H1 (cell line): Measurements from ENCODE around the gene EDEM2. TPM values are rescaled to one million over a fixed set of nuclear protein-coding genes. Genes with fewer than 3 reads are reported as not detected.

Experiments
- CTCF ChIA-PET: fragments of 300-600 bp; sonication (Branson Sonifier 250); formaldehyde crosslinking; loops from one replicate; lab custom pipeline; 2021; ENCODE audit not compliant: partially characterized antibody; lab: Charles Lee
- POLR2A ChIA-PET: fragments of 300-600 bp; sonication (Branson Sonifier 250); formaldehyde crosslinking; loops from one replicate; lab custom pipeline; 2021; ENCODE audit warnings: inconsistent platforms; ENCODE audit not compliant: partially characterized antibody; lab: Charles Lee
- DNase-seq, 2 experiments: peaks; one replicate each; pipeline versions ENCODE4 v3.0.0 to v3.0.0-alpha.2; 2010 to 2022; ENCODE audit warnings: low spot score in 2 of 2, low read depth in 1 of 2, mixed read lengths in 1 of 2
- FAIRE-seq: peaks from 2 replicates; lab custom pipeline; 2011; peaks lifted over from hg19 to GRCh38; lab: Jason Lieb, UNC
- H2AFZ ChIP-seq: 2 replicates; pipeline ENCODE4 v1.8.1; 2012; ENCODE audit warnings: low read length, inconsistent platforms
- H2AK5ac ChIP-seq: 2 replicates; pipeline ENCODE4 v1.6.1; 2013; ENCODE audit warnings: low read depth, low read length
- H2BK120ac ChIP-seq: replicated peaks from 2 replicates; pipeline ENCODE3; 2013; ENCODE audit warnings: low read depth, low read length, inconsistent platforms
- H2BK12ac ChIP-seq: 2 replicates; pipeline ENCODE4 v1.6.1; 2013; ENCODE audit warnings: low read depth, low read length
- H2BK15ac ChIP-seq: 2 replicates; pipeline ENCODE4 v1.6.1; 2013; ENCODE audit warnings: low read length
- H2BK20ac ChIP-seq: 2 replicates; pipeline ENCODE4 v1.6.1; 2013; ENCODE audit warnings: low read length
- H2BK5ac ChIP-seq: 2 replicates; pipeline ENCODE4 v1.6.1; 2013; ENCODE audit warnings: low read depth, low read length
- H3K14ac ChIP-seq: 2 replicates; pipeline ENCODE4 v1.6.1; 2013; ENCODE audit warnings: inconsistent platforms; ENCODE audit not compliant: insufficient read length
- H3K18ac ChIP-seq: 2 replicates; pipeline ENCODE4 v1.6.1; 2013; ENCODE audit warnings: low read length; ENCODE audit errors: extremely low read depth
- H3K23ac ChIP-seq: 2 replicates; pipeline ENCODE4 v1.6.1; 2013; ENCODE audit warnings: inconsistent platforms; ENCODE audit not compliant: insufficient read length
- H3K23me2 ChIP-seq: 2 replicates; pipeline ENCODE4 v1.6.1; 2013; ENCODE audit warnings: low read depth, low read length
- H3K27ac ChIP-seq: 2 replicates; pipeline ENCODE4 v1.6.1; 2011; ENCODE audit warnings: low read depth, low read length, inconsistent platforms
- H3K27me3 ChIP-seq, 4 experiments: replicated peaks in 1 of 4; 1 replicate in 1 of 4; 2 replicates in 3 of 4; pipeline versions ENCODE4 v1.6.1 to v1.8.1; 2011 to 2013; ENCODE audit warnings: low read length in 3 of 4, mild to moderate bottlenecking in 3 of 4, inconsistent platforms in 2 of 4, mixed read lengths in 2 of 4, moderate library complexity in 1 of 4; ENCODE audit not compliant: control insufficient read depth in 3 of 4, insufficient read depth in 3 of 4; ENCODE audit errors: extremely low read depth in 1 of 4
- H3K36me3 ChIP-seq, 4 experiments: 2 replicates each; pipeline versions ENCODE4 v1.6.1 to v1.8.1; 2011 to 2013; ENCODE audit warnings: mild to moderate bottlenecking in 4 of 4, low read length in 3 of 4, moderate library complexity in 2 of 4, control low read depth in 1 of 4, inconsistent platforms in 1 of 4; ENCODE audit not compliant: insufficient read depth in 4 of 4, control insufficient read depth in 2 of 4
- H3K4ac ChIP-seq: replicated peaks from 2 replicates; pipeline ENCODE3; 2013; ENCODE audit warnings: low read length, low read depth, mixed read lengths, inconsistent platforms; ENCODE audit not compliant: insufficient read length
- H3K4me1 ChIP-seq, 4 experiments: replicated peaks in 1 of 4; 1 replicate in 1 of 4; 2 replicates in 3 of 4; pipeline versions ENCODE4 v1.6.1 to v1.8.1; 2011 to 2013; ENCODE audit warnings: low read length in 3 of 4, inconsistent platforms in 2 of 4, mixed read lengths in 1 of 4; ENCODE audit not compliant: insufficient read depth in 4 of 4, control insufficient read depth in 3 of 4
- H3K4me2 ChIP-seq, 2 experiments: 2 replicates each; pipeline versions ENCODE4 v1.6.1 to v1.8.1; 2011 to 2013; ENCODE audit warnings: low read depth in 2 of 2, low read length in 2 of 2, control low read depth in 1 of 2, inconsistent platforms in 1 of 2, mild to moderate bottlenecking in 1 of 2; ENCODE audit not compliant: insufficient read depth in 1 of 2
- H3K4me3 ChIP-seq, 4 experiments: fragments of 200-600, 300-600 bp in 1 of 4; sonication (generic), shearing (Covaris generic), sonication (Bioruptor Twin) in 1 of 4; 2 replicates each; pipeline versions ENCODE4 v1.5.1 to v1.8.1; 2011 to 2016; ENCODE audit warnings: low read length in 4 of 4, low read depth in 3 of 4, control low read depth in 2 of 4, inconsistent platforms in 2 of 4, mild to moderate bottlenecking in 2 of 4, mixed read lengths in 1 of 4, moderate library complexity in 1 of 4; ENCODE audit not compliant: insufficient read depth in 2 of 4; ENCODE audit errors: extremely low read depth in 1 of 4
- H3K56ac ChIP-seq: replicated peaks from 2 replicates; pipeline ENCODE3; 2013; ENCODE audit warnings: low read depth, mild to moderate bottlenecking, mixed read lengths, low read length, inconsistent platforms; ENCODE audit not compliant: insufficient read length
- H3K79me1 ChIP-seq: 2 replicates; pipeline ENCODE4 v1.6.1; 2013; ENCODE audit warnings: low read depth, low read length, control low read depth
- H3K79me2 ChIP-seq, 2 experiments: 2 replicates each; pipeline versions ENCODE4 v1.6.1 to v1.8.1; 2012 to 2013; ENCODE audit warnings: low read length in 2 of 2, mild to moderate bottlenecking in 2 of 2, inconsistent platforms in 1 of 2; ENCODE audit not compliant: insufficient read depth in 2 of 2, control insufficient read depth in 1 of 2
- H3K9ac ChIP-seq, 4 experiments: replicated peaks in 1 of 4; 1 replicate in 1 of 4; 2 replicates in 3 of 4; pipeline versions ENCODE4 v1.6.1 to v1.8.1; 2011 to 2013; ENCODE audit warnings: low read depth in 3 of 4, low read length in 3 of 4, control low read depth in 2 of 4, mild to moderate bottlenecking in 2 of 4, moderate library complexity in 2 of 4, inconsistent platforms in 1 of 4; ENCODE audit errors: extremely low read depth in 1 of 4
- H3K9me3 ChIP-seq, 2 experiments: 2 replicates each; pipeline versions ENCODE4 v1.6.1 to v1.8.1; 2012 to 2013; ENCODE audit warnings: mild to moderate bottlenecking in 2 of 2, moderate library complexity in 2 of 2, control low read depth in 1 of 2, inconsistent platforms in 1 of 2, low read depth in 1 of 2, low read length in 1 of 2, mixed read lengths in 1 of 2; ENCODE audit not compliant: insufficient read depth in 2 of 2
- H4K20me1 ChIP-seq, 2 experiments: replicated peaks in 1 of 2; 2 replicates each; pipeline versions ENCODE3 to v1.8.1; 2011 to 2013; ENCODE audit warnings: inconsistent platforms in 2 of 2, low read length in 2 of 2, mild to moderate bottlenecking in 1 of 2; ENCODE audit not compliant: insufficient read depth in 2 of 2, control insufficient read depth in 1 of 2
- H4K5ac ChIP-seq: 2 replicates; pipeline ENCODE4 v1.6.1; 2013; ENCODE audit warnings: low read length, low read depth, mixed read lengths, inconsistent platforms; ENCODE audit not compliant: insufficient read length
- H4K8ac ChIP-seq: 2 replicates; pipeline ENCODE4 v1.8.0; 2013; ENCODE audit warnings: mild to moderate bottlenecking, moderate library complexity, low read length, inconsistent platforms; ENCODE audit not compliant: insufficient read depth; ENCODE audit errors: extremely low read depth
- H4K91ac ChIP-seq: replicated peaks from 2 replicates; pipeline ENCODE3; 2013; ENCODE audit warnings: low read length, mixed read lengths, inconsistent platforms; ENCODE audit not compliant: insufficient read length
- ASH2L ChIP-seq: fragments of 200-600, 300-600 bp; sonication (generic); IDR thresholded peaks from one replicate; pipeline ENCODE4 v1.7.1; 2017; ENCODE audit warnings: low read length
- JUN ChIP-seq: IDR thresholded peaks from 2 replicates; pipeline ENCODE4 v1.6.1; 2011; ENCODE audit warnings: low read depth, mild to moderate bottlenecking, improper control_type of control experiment, low read length
- JUND ChIP-seq: IDR thresholded peaks from 2 replicates; pipeline ENCODE4 v1.6.1; 2011; ENCODE audit warnings: mild to moderate bottlenecking, improper control_type of control experiment, low read length
- KDM5A ChIP-seq: fragments of 200-600 bp; IDR thresholded peaks from 2 replicates; pipeline ENCODE4 v1.7.1; 2012; ENCODE audit warnings: mild to moderate bottlenecking, low read length, inconsistent platforms, mixed read lengths
- MAFK ChIP-seq: IDR thresholded peaks from 2 replicates; pipeline ENCODE4 v1.6.1; 2012; ENCODE audit warnings: low read depth, mild to moderate bottlenecking, improper control_type of control experiment, low read length
- PHF8 ChIP-seq: fragments of 200-600 bp; sonication (generic); conservative IDR thresholded peaks from 2 replicates; pipeline ENCODE4 v1.7.1; 2012; ENCODE audit warnings: low read depth, mild to moderate bottlenecking, inconsistent platforms, low read length, moderate library complexity
- POU5F1 ChIP-seq: IDR thresholded peaks from 2 replicates; pipeline ENCODE4 v1.6.1; 2011; ENCODE audit warnings: low read depth, mild to moderate bottlenecking, low read length, moderate library complexity
- RAD21 ChIP-seq, 2 experiments: IDR thresholded peaks in 1 of 2; conservative IDR thresholded peaks in 1 of 2; 2 replicates each; pipeline ENCODE4 v1.6.1; 2011; ENCODE audit warnings: low read depth in 2 of 2, low read length in 2 of 2, improper control_type of control experiment in 1 of 2, inconsistent platforms in 1 of 2, mild to moderate bottlenecking in 1 of 2, moderate library complexity in 1 of 2
- RBBP5 ChIP-seq: IDR thresholded peaks from 2 replicates; pipeline ENCODE4 v1.7.1; 2012; ENCODE audit warnings: low read depth, mild to moderate bottlenecking, inconsistent platforms, low read length, moderate library complexity, borderline replicate concordance
- RXRA ChIP-seq: IDR thresholded peaks from 2 replicates; pipeline ENCODE4 v1.6.1; 2011; ENCODE audit warnings: low read depth, mild to moderate bottlenecking, low read length, moderate library complexity; ENCODE audit not compliant: insufficient read depth
- SIN3A ChIP-seq, 2 experiments: IDR thresholded peaks in 1 of 2; conservative IDR thresholded peaks in 1 of 2; 2 replicates each; pipeline ENCODE4 v1.6.1; 2011 to 2012; ENCODE audit warnings: low read length in 2 of 2, improper control_type of control experiment in 1 of 2, low read depth in 1 of 2, mild to moderate bottlenecking in 1 of 2
- SIX5 ChIP-seq: IDR thresholded peaks from 2 replicates; pipeline ENCODE4 v1.6.1; 2011; ENCODE audit warnings: mild to moderate bottlenecking, low read depth, low read length
- SP1 ChIP-seq: IDR thresholded peaks from 2 replicates; pipeline ENCODE4 v1.6.1; 2011; ENCODE audit warnings: low read depth, low read length
- WGBS, 2 experiments: shearing (Covaris generic) in 1 of 2; methylation state at CpG; one replicate each; pipeline versions ENCODE4 v1.1.6 to v1.1.7; 2013 to 2015; ENCODE audit warnings: low lambda C conversion rate in 2 of 2, mixed read lengths in 2 of 2, inconsistent platforms in 1 of 2, low coverage in 1 of 2, missing lambda C conversion rate in 1 of 2; ENCODE audit not compliant: insufficient replicate concordance in 2 of 2, insufficient coverage in 1 of 2, insufficient read length in 1 of 2; ENCODE audit errors: extremely low coverage in 1 of 2, missing lambda C conversion rate in 1 of 2; 5-methylcytosine and 5-hydroxymethylcytosine counted together
- polyA plus RNA-seq, 7 experiments: library from polyadenylated mRNA; depleted of rRNA in 3 of 7; stranded (reverse) in 5 of 7; unstranded in 2 of 7; fragments of >200 nt in 5 of 7; fragments of 200-250 nt in 2 of 7; gene quantifications; 1 replicate in 5 of 7; 2 replicates in 1 of 7; 4 replicates in 1 of 7; pipeline versions ENCODE4 v1.2.1 to v1.2.3, GENCODE V29; 2011 to 2013; ENCODE audit warnings: missing spikeins in 2 of 7, mixed read lengths in 2 of 7
- total RNA-seq: library from RNA; stranded (reverse); fragmentation: NEBNext Ultra II Directional; extraction: Animal tissue kit (Norgen Biotek cat#: 25700); gene quantifications from 2 replicates; pipeline ENCODE4 v1.2.1, GENCODE V29; 2021
- TF ChIP-seq, protein P1 (sequence below): IDR thresholded peaks from 2 replicates; pipeline ENCODE4 v1.6.1; 2011; ENCODE audit warnings: low read depth, mild to moderate bottlenecking, low read length; ENCODE audit not compliant: insufficient read depth

The EDEM2 gene
- total and polyA plus RNA-seq, 2 of the 8 experiments (the other 6 are each of a cell fraction or from before 2014, with no cell fraction given), result 15.2 to 19.6 TPM

DNA sequence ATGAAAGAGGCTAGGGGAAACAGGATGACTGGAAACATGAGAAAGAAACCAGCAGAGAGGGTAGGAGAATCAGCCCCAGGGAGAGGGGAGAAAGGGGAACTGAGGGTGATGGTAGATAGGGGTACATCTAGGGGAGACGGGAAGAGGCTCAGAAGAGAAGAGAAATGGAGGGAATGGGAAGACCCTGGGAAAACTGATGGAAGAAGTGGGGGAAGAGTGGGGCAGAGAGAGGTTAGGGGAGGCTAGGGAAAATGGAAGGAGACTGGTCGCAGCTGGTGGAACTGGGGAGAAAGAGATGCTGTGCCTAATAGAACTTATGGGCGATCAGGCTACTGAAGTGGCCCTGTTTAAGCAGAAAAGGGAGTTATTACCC lies 25.3 kb upstream of the EDEM2 start:
- Histone ChIP-seq H2BK120ac (no peak overlapping the region), H3K23me2 (peaks cover 6% of the 10 kb centered on the region; the same call in 1 of the 2 replicates), H3K4ac (no peak overlapping the region), H3K18ac (peak overlapping the region; percentile 72), H3K4me2 (peak overlapping the region; percentile 71 to 72), H4K20me1 (no peaks in the 10 kb centered on the region), H4K5ac (no peak overlapping the region), H3K23ac (no peak overlapping the region), H2AFZ (peak overlapping the region; percentile 18), H3K27me3 (peaks cover 0 to 2% (median 0%) of the 10 kb centered on the region in 4 experiments; a peak in 2 of 7 replicates), H2AK5ac (no peak overlapping the region; the same call in 1 of the 2 replicates), H3K9me3 (no peaks in the 10 kb centered on the region), H3K79me1 (no peaks in the 10 kb centered on the region), H3K56ac (no peak overlapping the region), H2BK12ac (peak overlapping the region; percentile 45), H3K4me3 (peak overlapping the region; percentile 36 to 54 (median 44); a peak in 6 of 8 replicates), H3K79me2 (no peaks in the 10 kb centered on the region), H4K8ac (no peak overlapping the region), H3K14ac (no peak overlapping the region), H2BK20ac (peak overlapping the region; percentile 87; the same call in 1 of the 2 replicates), H3K9ac (no peak overlapping the region), H2BK5ac (0 out of 2 replicates have a peak overlapping the region, but pooled peaks have one; percentile 62), H4K91ac (no peak overlapping the region), H2BK15ac (no peak overlapping the region), H3K4me1 (peaks cover 0 to 14% (median 8%) of the 10 kb centered on the region in 4 experiments; a peak in 6 of 7 replicates), H3K27ac (no peak overlapping the region), H3K36me3 (no peaks in the 10 kb centered on the region)
- POLR2A ChIA-PET, result no interaction called here
- 86% methylated on average over 3 of the region's 3 CpGs; no CpG with 5 or more reads in 1 of the 2 experiments for WGBS, 2 experiments
- FAIRE-seq, result no peak
- no peak for DNase-seq
- CTCF ChIA-PET, result no interaction called here
- TF ChIP-seq SP1, result no peak
- no peak for TF ChIP-seq KDM5A
- no peak for TF ChIP-seq JUN
- no peak for TF ChIP-seq RBBP5
- TF ChIP-seq, protein P1, sequence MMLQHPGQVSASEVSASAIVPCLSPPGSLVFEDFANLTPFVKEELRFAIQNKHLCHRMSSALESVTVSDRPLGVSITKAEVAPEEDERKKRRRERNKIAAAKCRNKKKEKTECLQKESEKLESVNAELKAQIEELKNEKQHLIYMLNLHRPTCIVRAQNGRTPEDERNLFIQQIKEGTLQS, result no peak
- no peak for TF ChIP-seq MAFK
- no peak for TF ChIP-seq JUND
- no peak for TF ChIP-seq PHF8
- no peak for TF ChIP-seq POU5F1
- TF ChIP-seq ASH2L, result no peak
- no peak for TF ChIP-seq RAD21 (IDR thresholded peaks at IDR 0.05 in 1 of 2, conservative IDR thresholded peaks at IDR 0.05 in 1 of 2; ENCODE audit: low read depth in 2 of 2, low read length in 2 of 2)
- no peak for TF ChIP-seq SIN3A (conservative IDR thresholded peaks at IDR 0.05 in 1 of 2, IDR thresholded peaks at IDR 0.05 in 1 of 2; ENCODE audit: low read depth in 1 of 2, low read length in 2 of 2)
- no peak for TF ChIP-seq RXRA
- TF ChIP-seq SIX5, result no peak
